Ovary (tissue), 9 donors: ENCODE measurements around the gene ME3. TPM values are rescaled to one million over a fixed set of nuclear protein-coding genes. Genes with fewer than 3 reads are reported as not detected.

Source experiments
- DNase-seq, 5 donors: peaks; one replicate each; pipeline ENCODE4 v3.0.0-alpha.2; 2019 to 2020
- H3K27ac ChIP-seq, 2 donors: fragments of 200-600 bp; one replicate each; pipeline versions ENCODE4 v1.5.1 to v1.8.0; 2019 to 2022
- H3K27me3 ChIP-seq: fragments of 200-600 bp; one replicate; pipeline ENCODE4 v1.8.0; 2022
- H3K36me3 ChIP-seq: fragments of 200-600 bp; sonication (generic); one replicate; pipeline ENCODE4 v1.5.1; 2019
- H3K4me1 ChIP-seq: one replicate; pipeline ENCODE4 v1.8.1; 2013; ENCODE audit warnings: mild to moderate bottlenecking, moderate library complexity; ENCODE audit not compliant: insufficient read depth
- H3K4me3 ChIP-seq: fragments of 200-600 bp; sonication (generic); one replicate; pipeline ENCODE4 v1.5.1; 2017
- H3K9me3 ChIP-seq, 2 donors: fragments of 200-600 bp in 1 of 2; sonication (generic) in 1 of 2; one replicate each; pipeline versions ENCODE4 v1.5.1 to v1.8.1; 2013 to 2019; ENCODE audit warnings: mild to moderate bottlenecking in 1 of 2, moderate library complexity in 1 of 2
- CTCF ChIP-seq, 3 donors: fragments of 450-650 bp in 2 of 3; fragments of 200-600 bp in 1 of 3; IDR thresholded peaks; one replicate each; pipeline versions ENCODE4 v1.5.1 to v1.8.0; 2016 to 2022; ENCODE audit warnings: antibody characterized with exemption in 3 of 3, mild to moderate bottlenecking in 1 of 3
- EP300 ChIP-seq: sonication (generic); formaldehyde crosslinking; IDR thresholded peaks from one replicate; pipeline ENCODE4 v1.6.1; 2017; ENCODE audit warnings: antibody characterized with exemption
- POLR2A ChIP-seq: fragments of 450-650 bp; IDR thresholded peaks from one replicate; pipeline ENCODE4 v1.6.1; 2017; ENCODE audit warnings: antibody characterized with exemption, mild to moderate bottlenecking, moderate library complexity
- WGBS, 3 donors: extraction: QIAGEN DNeasy Blood & Tissue Kit in 1 of 3; methylation state at CpG; one replicate each; pipeline versions ENCODE4 v1.1.5 to v1.1.7; 2013 to 2017; 5-methylcytosine and 5-hydroxymethylcytosine counted together
- intact Hi-C, 4 donors: fragments of 100-400 bp; cut with DNase I; formaldehyde crosslinking; loops; one replicate each; pipeline versions ENCODE4 v1.11.0 to v1.15.1; 2022 to 2023
- polyA plus RNA-seq, 2 donors: library from polyadenylated mRNA; stranded (reverse); fragments of 200-250 nt in 1 of 2; fragments of 350-450 nt in 1 of 2; fragmentation: Illumina TruSeq in 1 of 2; extraction: RNeasy Lipid Tissue Mini Kit (QIAGEN cat#74804) in 1 of 2; gene quantifications; one replicate each; pipeline ENCODE4 v1.2.3, GENCODE V29; 2013 to 2014
- total RNA-seq, 7 donors: library from RNA; depleted of rRNA in 2 of 7; stranded (reverse); fragments of >200 nt in 2 of 7; fragmentation: NEBNext Ultra II Directional in 3 of 7; extraction: Animal tissue kit (Norgen Biotek cat#: 25700) in 3 of 7; gene quantifications; one replicate each; pipeline versions ENCODE4 v1.1.0 to v1.2.4, GENCODE V29; 2016 to 2023
- donor health status: DM: no; HTN: no; CAD: no; lungs with moderate emphysema.
- donor health status: DM: no; HTN: no; CAD: no.
- donor health status: Bipolar disorder and iron deficiency.
- donor health status: DM: yes; HTN: yes; CAD: no.
- donor health status: DM: no; HTN: no; CAD: no.
- donor health status: DM: yes; HTN: yes; CAD: no.

The ME3 gene
- total and polyA plus RNA-seq, 9 donors = 25.2 to 48.6 (median 43.1) TPM

- WGBS, 3 donors = 84 to 88% (median 85%) methylated on average over 4 of the region's 4 CpGs
- Histone ChIP-seq H3K9me3 (no peaks in the 10 kb centered on the region), H3K36me3 (no peaks in the 10 kb centered on the region), H3K27ac (no peak overlapping the region), H3K27me3 (no peaks in the 10 kb centered on the region), H3K4me1 (peaks cover 1% of the 10 kb centered on the region), H3K4me3 (no peak overlapping the region)
- intact Hi-C loops = no loop called here
- TF ChIP-seq CTCF (IDR thresholded peaks at IDR 0.05) = no peak
- no peak for TF ChIP-seq EP300
- TF ChIP-seq POLR2A = no peak
- no peak for DNase-seq
Measured at GRCh38 chr11:86499723-86500129, 172.7 kb downstream of the ME3 start.

GRCh38 chr11:86497836-86498235 is 174.6 kb downstream of the ME3 start:
- Histone ChIP-seq H3K27me3 (no peaks in the 10 kb centered on the region), H3K9me3 (no peaks in the 10 kb centered on the region), H3K4me1 (no peaks in the 10 kb centered on the region), H3K4me3 (no peak overlapping the region), H3K36me3 (no peaks in the 10 kb centered on the region), H3K27ac (no peak overlapping the region)
- TF ChIP-seq EP300 (no peak), CTCF (IDR thresholded peaks at IDR 0.05) (no peak), POLR2A (no peak)
- intact Hi-C loops = no loop called here
- no peak for DNase-seq
- WGBS, 3 donors = 89 to 95% (median 92%) methylated on average over 10 of the region's 10 CpGs

DNA sequence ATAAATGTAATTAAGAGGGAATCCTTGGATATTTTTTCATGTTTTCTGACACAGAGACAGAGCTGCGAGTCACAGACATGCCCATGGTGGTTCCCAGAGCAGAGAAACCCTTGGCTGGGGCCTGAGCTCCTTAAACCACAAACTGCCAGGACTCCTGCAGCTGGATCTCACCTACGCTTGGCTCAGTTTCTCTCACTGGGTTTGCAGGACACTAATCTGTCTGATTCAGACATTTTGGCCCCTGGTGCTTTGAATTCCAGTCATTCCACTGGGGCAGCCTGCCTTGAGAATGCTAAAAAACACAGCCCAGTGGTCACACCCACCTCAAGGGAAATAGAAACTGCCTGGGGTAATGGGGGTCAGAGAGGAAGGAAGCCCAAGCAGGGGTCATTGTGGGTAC is 175.1 kb downstream of the ME3 start:
- no peak overlapping the region for H3K4me3 ChIP-seq
- no peaks in the 10 kb centered on the region for H3K9me3 ChIP-seq
- no peaks in the 10 kb centered on the region for H3K36me3 ChIP-seq
- 59 to 66% (median 59%) methylated on average over 2 of the region's 2 CpGs for WGBS, 3 donors
- H3K27ac ChIP-seq = no peak overlapping the region
- no peaks in the 10 kb centered on the region for H3K4me1 ChIP-seq
- TF ChIP-seq POLR2A (no peak), EP300 (no peak)
- H3K27me3 ChIP-seq = no peaks in the 10 kb centered on the region
- no peak for DNase-seq
- intact Hi-C loops = no loop called here

DNA sequence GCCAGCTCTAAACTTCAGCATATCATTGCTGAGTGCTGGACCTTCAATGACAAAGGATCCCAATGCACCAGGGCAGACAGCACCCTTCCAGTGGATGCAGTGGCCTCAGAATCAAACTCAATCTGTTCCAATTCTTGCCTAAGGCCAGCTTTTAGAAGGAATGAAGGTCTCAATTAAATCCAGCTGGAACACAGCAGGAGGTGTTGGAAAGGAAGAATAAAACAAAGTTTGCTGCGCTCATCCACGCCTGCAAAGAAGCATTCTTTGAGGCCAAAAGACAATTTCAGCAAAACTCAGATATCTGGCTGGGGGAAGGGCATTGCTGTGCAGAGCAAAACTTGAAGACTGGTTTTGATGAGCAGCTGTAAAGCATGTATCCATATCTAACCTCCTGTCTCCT is 177.1 kb downstream of the ME3 start:
- H3K9me3 ChIP-seq = no peaks in the 10 kb centered on the region
- no peaks in the 10 kb centered on the region for H3K36me3 ChIP-seq
- intact Hi-C loops = no loop called here
- no peak for TF ChIP-seq CTCF (IDR thresholded peaks at IDR 0.05)
- no peak for TF ChIP-seq EP300
- TF ChIP-seq POLR2A = no peak
- WGBS, 3 donors = 12 to 32% (median 22%) methylated on average over 2 of the region's 2 CpGs
- H3K27me3 ChIP-seq = no peaks in the 10 kb centered on the region
- no peak overlapping the region for H3K4me3 ChIP-seq
- no peak for DNase-seq
- no peak overlapping the region for H3K27ac ChIP-seq
- H3K4me1 ChIP-seq = no peaks in the 10 kb centered on the region

- Histone ChIP-seq H3K27ac (no peak overlapping the region), H3K4me3 (no peak overlapping the region)
Measured at GRCh38 chr11:86492370-86493010, 179.9 kb downstream of the ME3 start.

More at GRCh38 chr11:86492370-86493010, 179.9 kb downstream of the ME3 start:
- Histone ChIP-seq H3K27me3 (no peaks in the 10 kb centered on the region), H3K36me3 (no peaks in the 10 kb centered on the region), H3K9me3 (no peaks in the 10 kb centered on the region), H3K4me1 (no peaks in the 10 kb centered on the region)
- intact Hi-C loops = no loop called here
- TF ChIP-seq POLR2A = no peak
- no peak for TF ChIP-seq CTCF (IDR thresholded peaks at IDR 0.05)
- no peak for TF ChIP-seq EP300
- DNase-seq = no peak
- 42 to 61% (median 47%) methylated on average over 4 of the region's 4 CpGs for WGBS, 3 donors
